Fibroblast of villous mesenchyme (primary cell): ENCODE results near the gene TEX14. TPM values are rescaled to one million over a fixed set of nuclear protein-coding genes. Genes with fewer than 3 reads are reported as not detected.
"Not testable (repeated sequence)": the region's sequence is repeated elsewhere in the genome, so short reads cannot be mapped to it uniquely, and the experiment has no call there.

Experiments used
- DNase-seq: peaks from one replicate; pipeline ENCODE4 v3.0.0-alpha.2; 2010; ENCODE audit warnings: low read depth
- H3K4me3 ChIP-seq: 2 replicates; pipeline ENCODE4 v1.5.1; 2011; ENCODE audit warnings: low read depth, mild to moderate bottlenecking, low read length
- total RNA-seq: library from RNA; depleted of rRNA; stranded (reverse); fragments of >200 nt; gene quantifications from 2 replicates; pipeline ENCODE4 v1.2.3, GENCODE V29; 2012
- TF ChIP-seq, protein P1 (sequence below): IDR thresholded peaks from 2 replicates; pipeline ENCODE4 v1.5.1; 2012; ENCODE audit warnings: low read depth, mild to moderate bottlenecking, low read length; ENCODE audit not compliant: insufficient read depth

Gene TEX14
- total RNA-seq, 1 donor, result 0.43 TPM

- H3K4me3 ChIP-seq, result peak within 1 kb of the TSS; percentile 75
- peak; percentile 80 for DNase-seq
- TF ChIP-seq, protein P1, sequence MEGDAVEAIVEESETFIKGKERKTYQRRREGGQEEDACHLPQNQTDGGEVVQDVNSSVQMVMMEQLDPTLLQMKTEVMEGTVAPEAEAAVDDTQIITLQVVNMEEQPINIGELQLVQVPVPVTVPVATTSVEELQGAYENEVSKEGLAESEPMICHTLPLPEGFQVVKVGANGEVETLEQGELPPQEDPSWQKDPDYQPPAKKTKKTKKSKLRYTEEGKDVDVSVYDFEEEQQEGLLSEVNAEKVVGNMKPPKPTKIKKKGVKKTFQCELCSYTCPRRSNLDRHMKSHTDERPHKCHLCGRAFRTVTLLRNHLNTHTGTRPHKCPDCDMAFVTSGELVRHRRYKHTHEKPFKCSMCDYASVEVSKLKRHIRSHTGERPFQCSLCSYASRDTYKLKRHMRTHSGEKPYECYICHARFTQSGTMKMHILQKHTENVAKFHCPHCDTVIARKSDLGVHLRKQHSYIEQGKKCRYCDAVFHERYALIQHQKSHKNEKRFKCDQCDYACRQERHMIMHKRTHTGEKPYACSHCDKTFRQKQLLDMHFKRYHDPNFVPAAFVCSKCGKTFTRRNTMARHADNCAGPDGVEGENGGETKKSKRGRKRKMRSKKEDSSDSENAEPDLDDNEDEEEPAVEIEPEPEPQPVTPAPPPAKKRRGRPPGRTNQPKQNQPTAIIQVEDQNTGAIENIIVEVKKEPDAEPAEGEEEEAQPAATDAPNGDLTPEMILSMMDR, result no peak
Observed at GRCh38 chr17:58692239-58693055, 602 bp upstream of the TEX14 start, which contains the start of gene RAD51C. Gene RAD51C, plus strand, starts transcription at chr17:58692602. Its CDS starts 42 bp downstream, at chr17:58692644.

GRCh38 chr17:58690033-58690432, 1.8 kb downstream of the TEX14 start:
- not testable (repeated sequence) for DNase-seq, H3K4me3 ChIP-seq

GRCh38 chr17:58688521-58688920, 3.3 kb downstream of the TEX14 start:
- TF ChIP-seq, protein P1, result no peak
- H3K4me3 ChIP-seq, result no peak overlapping the region
- DNase-seq, result no peak

DNA sequence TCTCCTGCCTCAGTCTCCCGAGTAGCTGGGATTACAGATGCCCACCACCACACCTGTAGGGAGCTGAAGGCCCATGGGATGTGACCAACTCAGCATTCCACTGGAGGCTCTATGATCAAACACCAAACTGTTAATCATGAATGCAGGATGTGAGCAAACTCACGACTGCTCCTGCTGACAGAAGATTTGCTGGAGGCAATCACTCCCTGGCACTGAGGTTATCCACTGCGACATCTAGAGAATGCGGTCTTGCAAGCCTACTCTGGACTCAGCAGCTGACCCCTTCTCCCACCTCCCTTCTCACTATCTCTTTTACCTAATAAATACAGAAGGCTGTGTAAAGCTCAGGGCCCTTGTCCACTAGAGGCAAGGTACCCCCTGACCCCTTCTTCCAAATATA, 4.9 kb downstream of the TEX14 start:
- TF ChIP-seq, protein P1, result no peak
- no peak overlapping the region for H3K4me3 ChIP-seq
- DNase-seq, result no peak

DNA sequence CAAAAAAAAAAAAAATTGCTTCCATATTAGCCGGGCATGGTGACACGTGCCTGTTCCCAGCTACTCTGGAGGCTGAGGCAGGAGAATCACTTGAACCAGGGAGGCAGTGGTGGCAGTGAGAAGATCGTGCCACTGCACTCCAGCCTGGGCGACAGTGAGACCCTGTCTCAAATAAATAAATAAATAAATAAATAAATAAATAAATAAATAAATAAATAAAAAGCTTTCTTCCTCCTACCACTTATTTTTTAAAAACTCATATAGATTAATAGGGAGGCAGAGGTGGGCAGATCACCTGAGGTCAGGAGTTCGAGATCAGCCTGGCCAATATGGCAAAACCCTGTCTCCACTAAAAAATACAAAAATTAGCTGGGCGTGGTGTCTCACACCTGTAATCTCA, 7.4 kb downstream of the TEX14 start:
- not testable (repeated sequence) for H3K4me3 ChIP-seq, DNase-seq

DNA sequence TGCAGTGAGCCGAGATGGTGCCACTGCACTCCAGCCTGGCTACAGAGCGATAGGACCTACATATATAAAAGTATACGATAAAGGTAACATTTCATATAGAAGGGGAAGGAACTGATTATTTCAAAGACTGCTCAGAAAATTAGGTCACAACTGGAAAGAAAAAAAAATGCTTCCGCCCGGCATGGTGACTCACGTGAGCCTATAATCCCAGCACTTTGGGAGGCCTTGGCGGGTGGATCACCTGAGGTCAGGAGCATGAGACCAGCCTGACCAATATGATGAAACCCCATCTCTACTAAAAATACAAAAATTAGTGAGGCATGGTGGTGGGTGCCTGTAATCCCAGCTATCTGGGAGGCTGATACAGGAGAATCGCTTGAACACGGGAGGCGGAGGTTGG, 7.8 kb downstream of the TEX14 start:
- no peak for DNase-seq
- TF ChIP-seq, protein P1, result no peak
- no peak overlapping the region for H3K4me3 ChIP-seq

- TF ChIP-seq, protein P1, result no peak
- H3K4me3 ChIP-seq, result no peak overlapping the region
- no peak for DNase-seq
Observed at GRCh38 chr17:58680038-58680369, 11.8 kb downstream of the TEX14 start.
